HG03066 (cell line): ENCODE results near the gene AK9.

Source experiments
- ATAC-seq: cut with Tn5 transposase; IDR thresholded peaks from one replicate; pipeline ENCODE4 v1.9.1; 2021; ENCODE audit warnings: low read depth; ENCODE audit not compliant: unreplicated experiment

AK9 gene

DNA sequence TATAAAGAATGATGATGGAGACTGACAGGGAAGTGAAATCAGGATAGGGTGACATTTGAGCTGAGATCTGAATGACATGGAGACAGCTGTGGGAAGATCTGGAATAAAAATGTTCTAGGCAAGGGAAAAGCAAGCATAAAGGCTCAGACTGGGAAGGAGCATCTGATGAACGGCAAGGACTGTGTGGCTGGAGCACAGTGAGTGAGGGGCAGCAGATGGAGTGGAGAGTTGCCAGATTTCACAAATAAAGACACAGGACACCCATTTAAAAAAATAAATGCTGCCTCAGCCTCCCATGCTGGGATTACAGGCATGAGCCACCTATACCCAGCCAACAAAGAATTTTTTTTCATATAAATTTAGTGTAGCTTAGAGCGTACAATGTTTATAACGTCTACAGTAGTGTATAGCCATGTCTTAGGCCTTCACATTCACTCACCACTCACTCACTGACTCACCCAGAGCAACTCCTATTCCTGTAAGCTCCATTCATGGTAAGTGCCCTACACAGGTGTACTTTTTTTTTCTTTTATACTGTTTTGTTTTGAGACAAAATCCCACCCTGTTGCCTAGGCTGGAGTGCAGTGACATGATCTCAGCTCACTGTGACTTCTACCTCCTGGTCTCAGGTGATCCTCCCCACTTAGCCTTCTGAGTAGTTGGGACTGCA, 205.6 kb downstream of the AK9 start:
- no peak for ATAC-seq

DNA sequence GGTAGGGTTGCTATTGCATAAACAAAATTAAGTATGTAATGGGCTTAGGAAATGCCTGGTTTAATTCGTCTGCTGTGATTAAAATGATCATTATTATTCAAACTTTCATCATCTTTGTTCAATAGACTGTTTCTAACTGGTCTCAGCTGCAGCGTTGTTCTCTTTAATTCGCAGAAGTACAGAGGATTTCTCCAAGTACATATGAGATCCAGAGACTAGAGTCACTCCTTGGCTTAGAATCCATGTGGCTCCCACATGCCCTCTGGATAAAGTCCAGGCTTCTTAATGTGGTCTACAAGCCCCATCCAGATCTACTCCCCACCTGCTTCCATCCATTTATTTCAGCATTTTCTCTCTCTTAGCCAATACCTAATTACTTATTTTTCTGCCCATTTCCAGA, 206.9 kb downstream of the AK9 start:
- no peak for ATAC-seq

DNA sequence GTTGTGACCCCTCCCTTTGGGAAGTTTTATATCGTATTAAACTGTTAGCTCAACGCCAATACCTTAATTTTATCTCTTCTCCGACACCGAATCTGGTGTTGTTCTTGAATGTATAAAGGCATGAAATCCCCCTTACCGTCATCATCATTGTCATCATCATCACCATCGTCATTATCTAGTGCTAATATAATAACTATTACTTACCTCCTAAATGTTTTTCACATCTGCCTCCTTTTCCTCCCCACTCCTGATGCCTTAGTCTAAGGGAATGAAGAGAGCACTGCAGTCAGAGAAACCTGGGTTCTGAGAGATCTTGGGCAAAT, 207.3 kb downstream of the AK9 start:
- ATAC-seq: no peak

DNA sequence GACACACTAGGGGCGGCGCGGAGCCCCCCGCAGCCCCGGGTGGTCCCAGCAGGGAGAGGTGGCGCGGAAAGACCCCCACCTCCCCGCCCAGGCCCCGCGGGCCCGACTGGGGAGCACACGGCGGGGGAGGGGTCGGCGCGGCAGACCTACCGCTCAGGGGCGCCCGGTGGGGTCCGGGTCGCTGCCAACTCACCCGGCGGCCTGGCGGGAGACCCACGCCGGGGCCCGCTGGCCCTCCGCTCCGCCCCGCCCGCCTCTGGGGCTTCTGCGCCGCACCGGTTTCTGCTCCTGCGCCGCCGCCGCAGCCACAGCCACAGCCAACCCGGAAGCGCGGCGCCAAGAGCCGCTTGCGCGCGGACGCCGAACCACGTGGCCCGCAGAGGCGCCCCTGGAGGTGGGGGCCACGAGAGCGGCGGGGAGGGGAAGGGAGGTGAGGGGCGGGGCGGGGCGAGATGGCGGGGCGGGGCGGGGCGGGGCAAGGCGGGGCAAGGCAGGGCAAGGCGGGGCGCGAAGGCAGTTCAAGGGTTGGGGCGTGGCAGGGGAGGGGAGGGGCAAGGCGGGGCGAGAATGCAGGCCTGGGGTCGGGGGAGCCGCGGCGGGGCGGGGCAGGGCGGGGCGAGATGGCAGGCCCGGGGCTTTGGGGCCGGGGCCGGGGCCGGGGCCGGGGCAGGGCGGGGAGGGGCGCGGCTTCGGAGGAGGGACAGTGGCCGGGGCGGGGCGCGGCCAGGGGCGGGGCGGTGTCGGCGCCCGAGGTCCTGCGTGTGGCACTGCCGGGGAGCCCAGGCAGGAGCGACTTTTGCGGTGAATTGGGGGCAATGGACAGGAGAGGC, 207.9 kb downstream of the AK9 start, which contains the start of gene ZBTB24:
Gene ZBTB24 (minus strand): TSS at position 315 of the 830 bp plus-strand sequence. CDS start 1,193 bp downstream, outside the sequence.
- ATAC-seq: peak; percentile 87

DNA sequence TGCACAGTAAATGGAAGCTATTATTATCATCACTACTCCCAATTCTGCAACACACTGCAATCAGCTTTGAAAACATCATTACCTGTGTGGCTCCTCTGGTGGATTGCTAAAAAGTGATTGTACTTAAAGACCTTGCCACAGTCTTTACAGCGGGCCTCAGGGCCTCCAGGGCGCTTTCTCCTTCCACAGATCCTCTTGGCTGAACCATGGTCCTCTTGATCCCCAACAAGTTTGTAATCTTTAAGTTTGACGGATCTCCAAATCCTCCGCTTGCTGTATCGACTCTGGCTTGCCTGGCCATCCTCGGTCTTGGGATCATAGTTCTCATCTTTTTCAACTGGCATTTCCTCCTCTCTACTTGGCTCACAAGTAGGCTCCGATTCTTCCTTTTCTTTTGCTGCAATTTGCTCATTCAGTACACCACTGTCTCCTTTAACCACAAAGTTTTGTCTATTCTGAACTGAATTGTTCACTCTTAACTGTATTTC, 210.0 kb downstream of the AK9 start:
- no peak for ATAC-seq

DNA sequence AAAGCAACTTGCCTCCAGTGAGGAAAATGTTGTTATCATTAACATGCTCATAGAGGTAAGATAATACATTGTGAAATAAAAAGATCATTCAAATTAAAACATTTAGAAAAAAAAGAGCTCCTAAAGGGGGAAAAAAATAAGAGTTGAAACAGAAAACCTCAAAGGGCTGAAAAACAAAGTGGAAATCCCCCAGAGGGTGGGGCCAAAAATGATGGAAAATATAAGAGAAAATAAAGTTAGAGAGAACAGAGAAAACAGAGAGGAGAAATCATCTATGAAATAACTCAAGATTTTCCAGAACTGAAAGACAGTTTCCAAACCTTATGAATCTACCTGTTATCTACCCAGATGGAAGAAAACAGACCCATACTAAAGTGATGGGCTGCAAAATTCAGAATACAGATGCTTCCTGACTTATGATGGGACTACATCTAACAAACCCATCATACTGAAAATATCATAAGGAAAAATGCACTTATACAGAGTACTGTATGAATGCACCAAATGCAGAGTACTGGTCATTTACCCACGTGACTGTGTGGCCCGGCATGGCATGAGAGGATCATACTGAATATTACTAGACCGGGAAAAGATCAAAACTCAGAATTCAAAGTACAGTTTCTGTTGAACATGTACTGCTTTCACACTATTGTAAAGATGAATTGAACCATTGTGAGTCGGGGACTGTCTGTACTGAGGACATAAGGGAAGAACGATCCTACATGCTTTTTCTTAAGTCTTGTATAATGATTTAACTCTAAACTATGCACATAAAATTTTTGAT, 212.0 kb downstream of the AK9 start:
- ATAC-seq: no peak

DNA sequence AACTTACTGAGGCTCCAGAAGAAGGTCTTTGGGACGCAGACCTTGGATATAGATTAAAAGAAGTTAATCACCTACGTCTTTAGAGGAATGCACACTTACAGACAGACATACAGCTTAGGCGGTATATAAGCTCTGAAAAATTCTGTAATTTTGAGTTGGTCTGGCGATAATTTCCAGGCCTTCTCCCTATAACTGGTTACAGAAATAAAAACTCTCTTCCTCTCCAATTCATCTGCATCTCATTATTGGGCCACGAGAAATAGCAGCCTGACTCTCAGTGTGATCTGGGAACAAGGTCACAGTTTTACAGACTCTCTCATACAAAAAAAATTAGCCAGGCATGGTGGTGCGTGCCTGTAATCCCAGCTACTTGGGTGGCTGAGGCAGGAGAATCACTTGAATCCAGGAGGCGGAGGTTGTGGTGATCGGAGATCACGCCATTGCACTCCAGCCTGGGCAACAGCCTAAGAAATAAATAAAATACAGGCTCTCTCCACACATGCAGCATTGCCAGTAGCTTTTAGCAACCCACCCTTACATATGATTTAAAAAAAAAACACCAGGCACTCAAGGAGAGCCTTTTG, 212.7 kb downstream of the AK9 start:
- ATAC-seq: no peak

DNA sequence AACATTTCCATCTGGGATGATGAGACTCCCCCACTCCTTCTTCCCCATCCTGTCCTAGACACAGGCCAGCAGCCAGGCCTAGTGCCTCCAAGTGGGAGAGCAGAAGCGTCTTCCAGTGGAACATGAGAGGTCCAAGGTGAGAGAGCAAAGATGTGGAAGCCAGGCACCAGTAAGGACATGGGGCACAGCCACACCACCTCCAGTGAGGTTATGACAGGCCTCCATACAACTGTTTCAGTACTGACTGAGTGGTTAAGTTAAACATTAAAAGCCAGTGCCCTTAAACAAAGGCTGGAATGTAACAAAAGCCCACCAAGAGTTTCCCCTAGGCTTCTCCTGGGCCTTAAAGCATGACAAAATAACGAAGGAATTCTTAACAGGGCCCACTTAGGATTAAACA, 213.3 kb downstream of the AK9 start:
- peak; percentile 65 for ATAC-seq

DNA sequence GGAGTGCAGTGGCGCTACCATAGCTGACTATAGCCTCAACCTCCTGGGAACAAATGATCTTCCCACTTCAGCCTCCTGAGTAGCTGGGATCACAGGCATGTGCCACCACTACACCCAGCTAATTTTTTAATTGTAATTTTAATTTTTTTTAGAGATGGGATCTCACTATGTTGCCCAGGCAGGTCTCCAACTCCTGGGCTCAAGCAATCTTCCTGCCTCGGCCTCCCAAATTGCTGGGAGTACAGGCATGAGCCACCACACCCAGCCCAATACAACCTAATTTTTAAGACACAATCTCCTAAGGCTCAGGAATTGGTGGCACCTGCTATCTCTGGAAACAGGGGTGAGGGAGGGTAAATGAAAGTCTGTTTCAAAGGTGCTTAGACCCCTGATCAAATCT, 213.8 kb downstream of the AK9 start:
- ATAC-seq: no peak

DNA sequence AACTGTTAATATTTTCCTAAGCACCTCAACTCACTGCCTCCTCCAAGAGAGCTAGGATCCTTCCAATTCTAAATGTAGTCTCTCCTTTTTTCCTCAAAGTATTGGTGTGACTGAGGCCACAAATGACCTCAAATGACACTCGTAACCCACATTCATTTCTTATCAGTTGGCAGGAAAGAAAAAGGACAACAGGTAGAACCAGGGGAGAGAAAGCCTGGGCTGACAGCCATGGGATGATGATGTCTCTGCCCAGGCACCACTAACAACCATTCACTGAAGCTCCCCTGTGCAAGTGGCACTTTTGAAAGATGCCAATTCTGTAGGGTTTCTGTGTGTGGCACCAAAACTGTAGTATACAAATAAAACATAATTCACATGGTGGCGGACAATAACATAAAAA, 215.4 kb downstream of the AK9 start:
- no peak for ATAC-seq

DNA sequence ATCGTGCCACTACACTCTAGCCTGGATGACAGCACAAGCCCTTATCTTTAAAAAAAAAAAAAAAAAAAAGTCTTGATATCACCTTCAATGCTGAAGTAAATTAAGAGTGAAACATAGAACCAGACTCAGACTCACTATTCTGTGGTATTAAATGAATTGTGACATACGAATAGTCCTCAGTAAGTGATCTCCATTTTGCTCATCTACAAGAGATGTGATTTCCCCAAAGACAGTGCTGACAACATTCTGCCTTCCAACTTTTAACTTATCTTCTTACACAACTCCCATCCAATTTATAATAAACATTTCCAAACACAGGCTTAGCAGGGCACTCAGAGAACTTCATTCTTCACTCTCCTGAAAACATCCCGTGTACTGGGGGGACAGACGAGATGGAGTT, 216.0 kb downstream of the AK9 start:
- no peak for ATAC-seq

DNA sequence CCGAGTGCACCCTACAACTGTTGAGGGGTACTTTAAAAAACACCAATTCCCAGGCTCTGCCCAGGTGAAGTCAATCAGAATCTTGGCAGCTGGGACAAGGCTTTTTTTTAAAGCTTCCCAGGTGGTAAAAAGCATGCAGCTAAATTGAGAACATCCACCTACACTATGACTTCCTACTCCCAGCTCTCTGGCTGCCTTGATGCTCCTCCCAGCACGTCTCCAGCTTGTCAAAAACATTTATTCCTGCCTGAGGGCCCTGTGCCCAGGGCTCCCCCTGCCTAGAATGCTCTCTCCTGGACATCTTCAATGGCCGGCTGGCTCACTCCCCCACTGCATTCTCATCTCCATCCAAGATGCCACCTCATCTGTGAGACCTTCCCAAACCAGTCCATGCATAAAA, 217.9 kb downstream of the AK9 start:
- no peak for ATAC-seq

DNA sequence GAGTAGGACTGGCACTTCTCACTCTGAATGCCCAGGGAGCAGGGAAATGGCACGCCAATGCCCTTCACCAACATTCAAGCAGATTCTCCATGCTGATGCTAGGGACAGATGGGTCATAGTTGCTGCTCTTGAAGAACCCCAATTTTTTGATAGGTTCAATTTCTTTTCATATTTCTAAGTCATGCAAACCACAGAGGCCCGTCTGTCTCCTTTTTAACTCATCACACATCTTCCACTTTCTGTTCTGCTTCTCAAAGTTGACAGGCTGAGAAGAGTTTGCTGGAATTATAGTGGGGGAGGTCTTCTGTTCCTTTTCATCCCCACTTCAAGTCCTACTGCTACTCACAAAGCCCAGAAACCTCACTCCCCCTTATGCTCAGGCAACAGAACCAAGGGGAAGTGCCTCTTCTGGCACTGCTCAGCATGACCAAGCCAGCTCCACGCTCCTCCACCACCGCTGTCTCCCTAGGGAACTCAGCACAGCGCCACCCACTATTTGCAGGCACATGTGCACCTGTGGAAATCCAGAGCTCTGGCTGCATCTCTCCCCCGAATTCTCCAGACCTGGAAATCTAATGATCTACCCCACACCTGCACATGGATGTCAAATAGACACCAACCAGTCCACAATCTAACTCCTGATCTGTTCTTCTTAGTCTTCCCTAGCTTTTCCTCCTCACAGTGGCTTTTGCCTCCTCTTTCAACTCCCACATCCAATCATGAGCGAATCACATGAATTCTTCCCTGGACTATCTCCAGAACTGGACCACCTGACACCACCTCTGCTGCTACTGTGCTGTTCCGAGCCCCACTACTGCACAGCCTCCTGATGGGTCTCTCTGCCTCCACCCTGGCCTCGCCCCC, 218.6 kb downstream of the AK9 start:
- peak; percentile 63 for ATAC-seq

DNA sequence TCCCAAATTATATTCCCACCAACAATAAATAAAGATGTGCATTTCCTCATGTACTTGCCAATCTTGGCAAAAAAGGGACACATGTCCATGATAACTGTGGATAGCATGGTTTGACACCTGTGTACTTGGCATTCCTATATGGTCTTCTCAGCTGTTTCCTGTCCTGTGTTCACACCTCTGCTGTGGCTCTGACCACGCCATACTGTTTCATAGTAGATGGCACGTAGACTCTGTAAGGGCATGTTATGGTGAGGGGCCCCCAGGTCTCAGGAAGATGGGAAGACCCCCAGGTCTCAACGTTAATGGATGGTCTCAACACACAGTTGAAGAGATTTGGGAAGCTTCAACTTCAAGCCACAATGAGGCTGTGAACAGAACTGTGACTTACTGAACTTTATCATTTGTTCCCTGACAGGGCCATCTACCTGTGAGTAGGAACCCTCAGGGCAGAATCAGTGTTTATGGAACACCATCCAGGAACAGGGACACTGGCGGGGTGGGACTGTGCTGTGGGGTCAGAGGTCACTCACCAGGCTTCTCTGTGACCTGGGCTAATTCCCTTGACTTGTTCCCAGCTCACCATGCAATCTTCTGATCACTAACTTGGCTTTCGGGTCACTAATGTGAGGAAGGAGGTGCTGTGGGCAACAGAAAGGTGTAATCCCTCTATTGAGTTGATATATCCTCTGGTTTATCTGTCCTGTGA, 219.7 kb downstream of the AK9 start:
- ATAC-seq: no peak

DNA sequence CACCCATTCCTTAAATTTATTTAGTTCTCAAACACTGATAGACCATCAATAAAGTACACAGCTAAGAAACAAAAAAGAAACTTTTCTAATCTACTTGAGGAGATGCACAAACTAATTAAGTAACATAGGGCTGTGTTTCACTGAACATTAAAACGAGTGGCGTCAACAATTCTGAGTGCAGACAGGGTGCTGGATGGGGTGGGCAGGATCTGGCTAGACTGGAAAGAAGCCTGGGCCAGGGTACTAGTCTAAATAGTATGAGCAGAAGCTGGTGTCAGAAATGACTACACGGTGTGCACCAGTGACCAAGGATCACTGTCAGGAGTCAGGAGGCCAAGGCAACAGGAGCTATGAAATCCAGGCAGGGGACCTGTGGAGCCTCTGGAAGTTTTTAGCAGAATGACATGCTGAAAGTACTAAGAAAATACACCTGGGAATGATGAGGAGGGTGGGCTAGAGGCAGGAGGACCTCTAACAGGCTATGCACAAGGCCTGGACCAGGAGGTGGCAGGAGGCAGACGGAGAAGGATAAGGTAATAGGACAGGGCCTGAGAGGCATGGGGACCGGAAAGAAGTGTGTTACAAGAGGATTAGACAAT, 221.3 kb downstream of the AK9 start:
- ATAC-seq: no peak

DNA sequence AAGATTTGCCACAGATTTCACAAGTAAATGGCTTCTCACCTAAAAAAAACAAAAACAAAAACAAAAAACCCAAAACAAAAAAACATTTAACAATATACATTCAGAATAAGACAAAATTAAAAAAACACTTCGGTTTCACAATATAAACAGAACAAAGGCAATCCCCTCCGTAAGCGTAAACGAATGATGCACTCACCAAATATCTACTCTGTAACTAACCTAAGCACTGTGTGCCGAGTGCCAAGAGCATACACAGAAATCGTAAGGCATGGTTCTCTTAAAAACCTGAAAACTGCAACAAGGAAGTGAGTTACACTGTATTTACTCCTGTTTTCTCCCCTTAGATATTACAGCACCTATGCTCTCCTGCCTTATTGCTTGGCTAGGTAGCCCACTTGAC, 223.3 kb downstream of the AK9 start:
- ATAC-seq: no peak

DNA sequence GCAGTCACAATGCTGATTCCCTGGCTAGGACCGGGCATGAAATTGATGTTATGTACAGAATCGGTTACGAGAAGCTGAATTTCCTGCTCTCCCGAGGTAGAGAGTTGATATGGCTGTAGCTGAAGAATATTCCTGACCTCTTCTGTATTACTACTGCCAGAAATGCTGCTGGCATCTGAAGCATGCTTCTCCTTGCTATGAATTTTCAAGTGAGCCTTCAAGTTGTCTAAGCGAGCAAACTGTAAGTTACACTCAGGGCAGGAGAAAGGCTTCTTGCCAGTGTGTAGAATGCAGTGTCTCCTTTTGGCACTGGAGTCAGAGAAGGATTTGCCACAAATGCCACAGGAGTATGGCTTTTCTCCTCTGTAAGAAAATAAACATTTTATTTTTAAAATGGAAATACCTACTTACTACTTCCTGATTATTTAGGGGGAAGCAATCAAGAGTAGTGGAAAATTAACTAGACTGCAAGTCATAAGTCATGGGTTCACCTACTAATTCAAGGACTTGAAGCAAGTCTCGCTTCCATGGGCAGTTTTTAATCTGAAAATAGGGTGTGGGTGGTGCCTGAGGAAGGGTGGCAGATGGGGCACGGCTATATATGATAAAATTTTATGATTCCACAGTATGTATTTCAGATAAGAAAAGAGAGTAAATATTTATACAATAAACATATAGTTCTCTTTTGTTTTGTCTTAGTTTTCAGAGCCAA, 224.6 kb downstream of the AK9 start:
- no peak for ATAC-seq

DNA sequence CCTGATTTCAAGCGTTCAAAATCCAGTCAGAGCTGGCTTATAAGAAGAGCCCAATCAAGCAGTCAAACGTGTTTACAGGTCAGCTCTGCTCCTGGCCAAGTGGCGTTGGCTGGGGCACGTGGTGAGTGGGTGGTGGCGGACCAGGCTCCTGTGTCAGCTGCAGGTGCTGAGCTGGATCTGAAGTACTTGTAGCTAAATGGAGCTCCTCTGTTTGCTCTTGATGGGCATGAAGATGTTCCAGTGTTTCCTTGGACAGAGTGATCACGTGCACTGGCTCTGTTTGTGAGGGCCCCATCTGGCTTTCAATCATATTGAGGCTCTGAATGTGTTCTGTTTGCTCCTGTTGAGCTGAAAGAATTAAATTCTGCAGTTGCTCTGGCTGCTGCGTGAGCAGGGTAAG, 225.2 kb downstream of the AK9 start:
- ATAC-seq: no peak
